ENCODE measurements around the gene ABCC8. TPM values are rescaled to one million over a fixed set of nuclear protein-coding genes. Genes with fewer than 3 reads are reported as not detected.
A peak's percentile ranks its signal among the peaks of the same experiment; 100 is the strongest.

The ABCC8 gene
- total and polyA plus RNA-seq, 5 donors from 2014 or later = not detected

GRCh38 chr11:17369684-17370243, 106.9 kb downstream of the ABCC8 start:
- DNase-seq (no peak), ATAC-seq (ENCODE audit: low read depth in 2 of 2) (no peak)
- H3K9me3 ChIP-seq (ENCODE audit: control insufficient read depth in 2 of 2, low read length in 2 of 2) = peaks cover 32 to 41% of the 10 kb centered on the region in 2 experiments
- Mint-ChIP-seq H3K4me3 (no peak overlapping the region), H3K27ac (no peak overlapping the region), H3K4me1 (no peaks in the 10 kb centered on the region), H3K36me3 (peaks cover 45% of the 10 kb centered on the region), H3K9me3 (peaks cover 6 to 43% (median 15%) of the 10 kb centered on the region in 7 donors), H3K27me3 (no peaks in the 10 kb centered on the region)
- no peak overlapping the region for H3K27ac ChIP-seq (ENCODE audit: insufficient read depth, low read length, poor library complexity, severe bottlenecking)
- no peaks in the 10 kb centered on the region for H3K27me3 ChIP-seq (ENCODE audit: control insufficient read depth, insufficient read depth, low read length)
- peaks cover 11% of the 10 kb centered on the region for H3K36me3 ChIP-seq (ENCODE audit: control insufficient read depth, insufficient read depth, low read length)
- H3K4me1 ChIP-seq (ENCODE audit: control insufficient read depth, insufficient read depth, low read length, poor library complexity, severe bottlenecking) = no peaks in the 10 kb centered on the region
- no peak overlapping the region for H3K4me3 ChIP-seq (ENCODE audit: low read depth, low read length)

GRCh38 chr11:17369094-17369493, 107.6 kb downstream of the ABCC8 start:
- no peak overlapping the region for H3K4me3 Mint-ChIP-seq
- Histone ChIP-seq H3K9me3 (ENCODE audit: control insufficient read depth in 2 of 2, low read length in 2 of 2) (peaks cover 32 to 41% of the 10 kb centered on the region in 2 experiments), H3K4me3 (ENCODE audit: low read depth, low read length) (no peak overlapping the region), H3K27me3 (ENCODE audit: control insufficient read depth, insufficient read depth, low read length) (no peaks in the 10 kb centered on the region), H3K27ac (ENCODE audit: insufficient read depth, low read length, poor library complexity, severe bottlenecking) (no peak overlapping the region), H3K4me1 (ENCODE audit: control insufficient read depth, insufficient read depth, low read length, poor library complexity, severe bottlenecking) (no peaks in the 10 kb centered on the region), H3K36me3 (ENCODE audit: control insufficient read depth, insufficient read depth, low read length) (peaks cover 11% of the 10 kb centered on the region)
- H3K36me3 Mint-ChIP-seq = peaks cover 45% of the 10 kb centered on the region
- no peaks in the 10 kb centered on the region for H3K4me1 Mint-ChIP-seq
- H3K27me3 Mint-ChIP-seq = no peaks in the 10 kb centered on the region
- peaks cover 6 to 43% (median 13%) of the 10 kb centered on the region in 7 donors for H3K9me3 Mint-ChIP-seq
- no peak overlapping the region for H3K27ac Mint-ChIP-seq
- ATAC-seq (ENCODE audit: low read depth in 2 of 2) (no peak), DNase-seq (no peak)

GRCh38 chr11:17368551-17368950, 108.1 kb downstream of the ABCC8 start:
- Histone ChIP-seq H3K36me3 (ENCODE audit: control insufficient read depth, insufficient read depth, low read length) (peaks cover 11% of the 10 kb centered on the region), H3K4me1 (ENCODE audit: control insufficient read depth, insufficient read depth, low read length, poor library complexity, severe bottlenecking) (no peaks in the 10 kb centered on the region), H3K27ac (ENCODE audit: insufficient read depth, low read length, poor library complexity, severe bottlenecking) (no peak overlapping the region), H3K9me3 (ENCODE audit: control insufficient read depth in 2 of 2, low read length in 2 of 2) (peaks cover 32 to 41% of the 10 kb centered on the region in 2 experiments), H3K27me3 (ENCODE audit: control insufficient read depth, insufficient read depth, low read length) (no peaks in the 10 kb centered on the region), H3K4me3 (ENCODE audit: low read depth, low read length) (no peak overlapping the region)
- DNase-seq (no peak), ATAC-seq (ENCODE audit: low read depth in 2 of 2) (no peak)
- H3K27ac Mint-ChIP-seq = no peak overlapping the region
- H3K4me3 Mint-ChIP-seq = no peak overlapping the region
- peaks cover 6 to 43% (median 12%) of the 10 kb centered on the region in 7 donors for H3K9me3 Mint-ChIP-seq
- no peaks in the 10 kb centered on the region for H3K27me3 Mint-ChIP-seq
- H3K4me1 Mint-ChIP-seq = no peaks in the 10 kb centered on the region
- peaks cover 45% of the 10 kb centered on the region for H3K36me3 Mint-ChIP-seq

- H3K27ac ChIP-seq (ENCODE audit: insufficient read depth, low read length, poor library complexity, severe bottlenecking) = no peak overlapping the region
- no peak overlapping the region for H3K27ac Mint-ChIP-seq
- H3K4me1 ChIP-seq (ENCODE audit: control insufficient read depth, insufficient read depth, low read length, poor library complexity, severe bottlenecking) = no peaks in the 10 kb centered on the region
- no peaks in the 10 kb centered on the region for H3K4me1 Mint-ChIP-seq
- H3K36me3 ChIP-seq (ENCODE audit: control insufficient read depth, insufficient read depth, low read length) = peaks cover 6% of the 10 kb centered on the region
- peaks cover 0 to 29% (median 9%) of the 10 kb centered on the region in 7 donors for H3K9me3 Mint-ChIP-seq
- DNase-seq = no peak
- H3K9me3 ChIP-seq (ENCODE audit: control insufficient read depth in 2 of 2, low read length in 2 of 2) = peaks cover 18 to 22% of the 10 kb centered on the region in 2 experiments
- H3K27me3 Mint-ChIP-seq = no peaks in the 10 kb centered on the region
- H3K4me3 Mint-ChIP-seq = no peak overlapping the region
- H3K36me3 Mint-ChIP-seq = peaks cover 32% of the 10 kb centered on the region
- H3K4me3 ChIP-seq (ENCODE audit: low read depth, low read length) = no peak overlapping the region
- ATAC-seq (ENCODE audit: low read depth in 2 of 2) = no peak
- H3K27me3 ChIP-seq (ENCODE audit: control insufficient read depth, insufficient read depth, low read length) = no peaks in the 10 kb centered on the region
Measured at GRCh38 chr11:17366495-17366894, 110.2 kb downstream of the ABCC8 start.

GRCh38 chr11:17354601-17354991, 122.0 kb downstream of the ABCC8 start:
- H3K4me1 ChIP-seq (ENCODE audit: control insufficient read depth, insufficient read depth, low read length, poor library complexity, severe bottlenecking) = peaks cover 37% of the 10 kb centered on the region
- Mint-ChIP-seq H3K9me3 (peaks cover 0 to 6% (median 0%) of the 10 kb centered on the region in 7 donors), H3K36me3 (peaks cover 4% of the 10 kb centered on the region), H3K27ac (peak overlapping the region in 1 of 3 donors; percentile 67), H3K4me1 (peaks cover 12 to 32% (median 23%) of the 10 kb centered on the region in 4 donors), H3K4me3 (peak overlapping the region; percentile 85 to 93 (median 90)), H3K27me3 (peaks cover 31% of the 10 kb centered on the region)
- no peak overlapping the region for H3K27ac ChIP-seq (ENCODE audit: insufficient read depth, low read length, poor library complexity, severe bottlenecking)
- peak in 1 of 2 donors; percentile 57 for ATAC-seq (ENCODE audit: low read depth in 2 of 2)
- no peaks in the 10 kb centered on the region for H3K9me3 ChIP-seq (ENCODE audit: control insufficient read depth in 2 of 2, low read length in 2 of 2)
- no peak overlapping the region for H3K4me3 ChIP-seq (ENCODE audit: low read depth, low read length)
- H3K36me3 ChIP-seq (ENCODE audit: control insufficient read depth, insufficient read depth, low read length) = no peaks in the 10 kb centered on the region
- DNase-seq = peak; percentile 44 to 78 (median 61)
- peaks cover 11% of the 10 kb centered on the region for H3K27me3 ChIP-seq (ENCODE audit: control insufficient read depth, insufficient read depth, low read length)

GRCh38 chr11:17353821-17354600, 122.6 kb downstream of the ABCC8 start:
- H3K36me3 Mint-ChIP-seq = peaks cover 1% of the 10 kb centered on the region
- no peaks in the 10 kb centered on the region for H3K36me3 ChIP-seq (ENCODE audit: control insufficient read depth, insufficient read depth, low read length)
- peak overlapping the region; percentile 9 to 67 (median 22) for H3K27ac Mint-ChIP-seq
- ATAC-seq (ENCODE audit: low read depth in 2 of 2) (no peak), DNase-seq (peak in 2 of 3 donors; percentile 2 to 4)
- peaks cover 37% of the 10 kb centered on the region for H3K4me1 ChIP-seq (ENCODE audit: control insufficient read depth, insufficient read depth, low read length, poor library complexity, severe bottlenecking)
- H3K9me3 ChIP-seq (ENCODE audit: control insufficient read depth in 2 of 2, low read length in 2 of 2) = no peaks in the 10 kb centered on the region
- peaks cover 0 to 6% (median 0%) of the 10 kb centered on the region in 7 donors for H3K9me3 Mint-ChIP-seq
- peaks cover 12 to 32% (median 23%) of the 10 kb centered on the region in 4 donors for H3K4me1 Mint-ChIP-seq
- no peak overlapping the region for H3K27ac ChIP-seq (ENCODE audit: insufficient read depth, low read length, poor library complexity, severe bottlenecking)
- peaks cover 31% of the 10 kb centered on the region for H3K27me3 Mint-ChIP-seq
- H3K27me3 ChIP-seq (ENCODE audit: control insufficient read depth, insufficient read depth, low read length) = peaks cover 11% of the 10 kb centered on the region
- peak overlapping the region; percentile 75 for H3K4me3 ChIP-seq (ENCODE audit: low read depth, low read length)
- peak overlapping the region; percentile 85 to 93 (median 90) for H3K4me3 Mint-ChIP-seq

GRCh38 chr11:17352950-17353820, 123.5 kb downstream of the ABCC8 start:
- H3K9me3 Mint-ChIP-seq = peaks cover 0 to 6% (median 0%) of the 10 kb centered on the region in 7 donors
- ATAC-seq (ENCODE audit: low read depth in 2 of 2) = peak in 1 of 2 donors; percentile 35

More at GRCh38 chr11:17352950-17353820, 123.5 kb downstream of the ABCC8 start:
- peak overlapping the region; percentile 9 to 91 (median 85) for H3K27ac Mint-ChIP-seq
- peaks cover 37% of the 10 kb centered on the region for H3K4me1 ChIP-seq (ENCODE audit: control insufficient read depth, insufficient read depth, low read length, poor library complexity, severe bottlenecking)
- peaks cover 12 to 32% (median 23%) of the 10 kb centered on the region in 4 donors for H3K4me1 Mint-ChIP-seq
- no peak overlapping the region for H3K27ac ChIP-seq (ENCODE audit: insufficient read depth, low read length, poor library complexity, severe bottlenecking)
- H3K4me3 Mint-ChIP-seq = peak overlapping the region; percentile 85 to 96 (median 90)
- H3K27me3 Mint-ChIP-seq = peaks cover 31% of the 10 kb centered on the region
- no peaks in the 10 kb centered on the region for H3K9me3 ChIP-seq (ENCODE audit: control insufficient read depth in 2 of 2, low read length in 2 of 2)
- H3K36me3 ChIP-seq (ENCODE audit: control insufficient read depth, insufficient read depth, low read length) = no peaks in the 10 kb centered on the region
- peak; percentile 36 to 61 (median 36) for DNase-seq
- peak overlapping the region; percentile 92 for H3K4me3 ChIP-seq (ENCODE audit: low read depth, low read length)
- H3K27me3 ChIP-seq (ENCODE audit: control insufficient read depth, insufficient read depth, low read length) = peaks cover 11% of the 10 kb centered on the region
- H3K36me3 Mint-ChIP-seq = no peaks in the 10 kb centered on the region

Measured in CD4-positive, CD25-positive, alpha-beta regulatory T cell (primary cell).